Medulla oblongata (tissue), 1 donor: ENCODE measurements around the gene PLVAP.

ENCODE experiments used
- DNase-seq: peaks from one replicate; pipeline ENCODE4 v3.0.0-alpha.2; 2015; ENCODE audit errors: extremely low spot score

PLVAP gene

GRCh38 chr19:17321655-17322489 lies 55.3 kb downstream of the PLVAP start:
- no peak for DNase-seq

GRCh38 chr19:17320435-17320834 lies 56.7 kb downstream of the PLVAP start:
- no peak for DNase-seq

- no peak for DNase-seq
Measured at GRCh38 chr19:17319473-17320238, 57.5 kb downstream of the PLVAP start.

- no peak for DNase-seq
Measured at GRCh38 chr19:17318966-17319365, 58.2 kb downstream of the PLVAP start.

GRCh38 chr19:17314007-17314593 lies 63.0 kb downstream of the PLVAP start:
- DNase-seq, result no peak

GRCh38 chr19:17312189-17313113 lies 64.7 kb downstream of the PLVAP start:
- no peak for DNase-seq

- DNase-seq, result no peak
Measured at GRCh38 chr19:17311455-17312188, 65.5 kb downstream of the PLVAP start.

- no peak for DNase-seq
Measured at GRCh38 chr19:17309965-17310461, 67.1 kb downstream of the PLVAP start.

- peak; percentile 100 for DNase-seq
Measured at GRCh38 chr19:17309198-17309964, 67.8 kb downstream of the PLVAP start, which contains the start of gene DDA1. TSS of gene DDA1 (plus strand) at chr19:17309563. CDS start at chr19:17309655, 92 bp downstream.

GRCh38 chr19:17307876-17308377 lies 69.2 kb downstream of the PLVAP start:
- no peak for DNase-seq

GRCh38 chr19:17306285-17306714 lies 70.8 kb downstream of the PLVAP start:
- peak; percentile 22 for DNase-seq

GRCh38 chr19:17305517-17306284 lies 71.4 kb downstream of the PLVAP start, which contains the start of gene MRPL34:
TSS of gene MRPL34 (plus strand) at chr19:17305872. CDS start at chr19:17305893, 21 bp downstream.
- DNase-seq, result peak; percentile 97

- DNase-seq, result no peak
Measured at GRCh38 chr19:17305216-17305516, 72.0 kb downstream of the PLVAP start.

- no peak for DNase-seq
Measured at GRCh38 chr19:17304386-17305215, 72.5 kb downstream of the PLVAP start.

- peak; percentile 26 for DNase-seq
Measured at GRCh38 chr19:17303940-17304267, 73.2 kb downstream of the PLVAP start.

- DNase-seq, result peak; percentile 96
Measured at GRCh38 chr19:17303167-17303939, 73.8 kb downstream of the PLVAP start, which contains the start of gene ABHD8. TSS of gene ABHD8 (minus strand) at chr19:17303425. CDS start at chr19:17301616, 1,809 bp downstream.
